M059J (cell line): ENCODE measurements around the gene HOXD4. TPM values are rescaled to one million over a fixed set of nuclear protein-coding genes. Genes with fewer than 3 reads are reported as not detected.
A peak's percentile ranks its signal among the peaks of the same experiment; 100 is the strongest.

Experiments
- DNase-seq: peaks from one replicate; pipeline ENCODE4 v3.0.0-alpha.2; 2012; ENCODE audit warnings: low read depth
- total RNA-seq: library from RNA; depleted of rRNA; stranded (reverse); fragments of >200 nt; shearing (Covaris generic); gene quantifications from 2 replicates; pipeline ENCODE4 v1.2.3, GENCODE V29; 2014; rRNA removed

The HOXD4 gene
- 0.05 TPM in 1 of 2 replicates, not detected in the other for total RNA-seq

DNA sequence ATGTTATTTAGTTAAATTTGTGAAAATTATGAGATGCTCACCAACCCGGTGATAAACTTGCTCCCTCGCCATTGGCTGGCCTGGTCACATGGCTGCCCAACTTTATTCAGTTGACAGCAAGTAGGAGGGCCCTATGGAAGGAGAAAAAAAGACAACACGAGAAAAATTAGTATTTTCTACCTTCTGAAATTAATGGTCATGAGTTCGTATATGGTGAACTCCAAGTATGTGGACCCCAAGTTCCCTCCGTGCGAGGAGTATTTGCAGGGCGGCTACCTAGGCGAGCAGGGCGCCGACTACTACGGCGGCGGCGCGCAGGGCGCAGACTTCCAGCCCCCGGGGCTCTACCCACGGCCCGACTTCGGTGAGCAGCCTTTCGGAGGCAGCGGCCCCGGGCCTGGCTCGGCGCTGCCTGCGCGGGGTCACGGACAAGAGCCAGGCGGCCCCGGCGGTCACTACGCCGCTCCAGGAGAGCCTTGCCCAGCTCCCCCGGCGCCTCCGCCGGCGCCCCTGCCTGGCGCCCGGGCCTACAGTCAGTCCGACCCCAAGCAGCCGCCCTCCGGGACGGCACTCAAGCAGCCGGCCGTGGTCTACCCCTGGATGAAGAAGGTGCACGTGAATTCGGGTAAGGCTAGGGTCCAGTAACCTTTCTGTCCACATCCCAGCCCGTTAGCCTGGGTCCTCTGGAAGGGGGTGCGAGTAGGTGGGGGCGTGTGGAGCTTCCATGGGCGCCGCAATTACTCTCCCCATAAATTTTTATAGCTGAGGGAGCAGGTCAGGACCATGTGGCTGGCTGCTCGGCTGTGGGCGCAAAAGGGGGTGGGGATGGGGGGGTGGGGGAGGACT is at the start of gene HOXD4:
Gene HOXD4 (plus strand): TSS at position 109 of the 846 bp plus-strand sequence. CDS start 84 bp downstream, at position 193.
- no peak for DNase-seq

DNA sequence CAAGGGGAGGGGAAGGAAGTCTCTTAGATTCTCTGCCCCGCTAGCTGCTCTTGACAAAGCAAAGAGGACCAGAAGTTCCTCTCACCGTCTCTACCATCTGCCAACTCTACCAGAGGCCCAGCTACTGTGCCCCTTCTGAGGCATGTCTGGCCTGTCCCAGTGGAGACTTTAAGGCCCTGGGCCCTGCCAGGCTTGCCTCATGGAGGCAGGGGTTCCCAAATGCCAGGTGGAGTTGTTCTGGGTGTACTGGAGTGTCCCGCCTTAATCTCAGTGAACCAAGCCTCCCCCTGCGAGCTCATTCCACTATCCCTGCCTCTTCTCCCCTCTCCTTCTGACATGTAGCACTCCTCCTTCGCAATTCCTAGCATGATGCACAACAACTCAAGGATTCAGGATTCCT is 49.5 kb upstream of the HOXD4 start:
- DNase-seq, result no peak

DNA sequence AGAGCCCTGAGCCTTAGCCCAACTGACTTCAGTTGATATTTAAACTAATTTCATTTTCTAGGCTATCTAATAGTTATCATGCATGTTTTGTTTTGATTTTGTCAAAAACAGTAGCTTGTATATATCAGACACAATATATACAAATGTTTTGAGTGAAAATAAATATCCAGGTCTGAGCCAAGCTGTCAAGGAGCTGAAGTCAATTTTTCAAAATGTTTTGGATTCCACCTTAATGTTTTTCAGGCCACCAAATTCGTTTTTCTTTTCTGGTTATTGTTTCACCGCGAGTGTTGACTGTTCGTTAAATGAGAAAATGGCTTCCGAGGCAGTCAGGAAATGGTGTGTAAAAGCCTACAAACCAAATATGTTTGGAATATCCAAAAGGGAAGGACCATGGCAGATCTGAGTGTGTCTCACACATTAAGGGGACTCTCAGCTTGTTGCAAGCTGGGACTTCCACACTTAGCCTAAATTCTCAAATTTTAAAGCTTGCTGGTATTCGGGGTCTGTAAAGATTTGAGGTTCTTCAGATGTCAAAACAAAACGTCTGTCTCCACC is 49.0 kb upstream of the HOXD4 start:
- DNase-seq, result no peak

- DNase-seq, result no peak
These were observed 48.2 kb upstream of the HOXD4 start for GRCh38 chr2:176103194-176103593.

GRCh38 chr2:176103742-176104315 is 47.5 kb upstream of the HOXD4 start:
- DNase-seq, result no peak

GRCh38 chr2:176104316-176105077 is 46.9 kb upstream of the HOXD4 start:
- DNase-seq, result peak; percentile 97

DNA sequence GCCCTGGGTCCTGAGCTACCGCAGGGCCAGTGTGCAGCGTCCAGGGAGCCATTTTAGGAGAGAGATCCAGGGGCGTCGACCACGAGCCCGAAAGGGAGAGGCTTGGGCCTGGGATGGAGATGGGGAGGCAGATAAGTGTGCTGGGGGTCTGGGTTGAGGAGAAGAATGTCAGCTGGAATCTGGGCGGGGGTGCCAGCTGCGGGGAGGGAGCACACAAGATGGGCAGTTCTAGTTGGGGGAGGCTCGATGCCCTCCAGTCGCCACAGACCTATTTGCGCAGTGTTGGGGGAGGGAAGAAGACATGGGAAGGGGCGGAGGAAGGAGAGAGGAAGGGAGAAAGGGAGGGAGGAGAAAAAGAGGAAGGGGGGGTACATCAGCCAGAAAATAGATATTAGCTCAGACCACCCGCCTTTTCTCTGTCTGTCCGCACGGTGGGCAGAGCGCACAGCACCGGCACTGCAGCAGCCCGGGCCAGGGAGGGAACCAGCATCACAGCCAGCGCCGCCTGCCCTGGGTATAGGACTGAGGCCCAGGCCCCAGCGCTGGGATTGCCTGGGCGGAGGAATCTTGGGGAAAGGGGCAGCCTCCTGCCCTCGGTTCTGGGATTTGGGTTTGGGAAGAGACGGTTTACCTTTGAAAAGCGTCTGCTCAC is 46.1 kb upstream of the HOXD4 start:
- peak; percentile 51 for DNase-seq

GRCh38 chr2:176105730-176106580 is 45.4 kb upstream of the HOXD4 start:
- DNase-seq, result no peak

DNA sequence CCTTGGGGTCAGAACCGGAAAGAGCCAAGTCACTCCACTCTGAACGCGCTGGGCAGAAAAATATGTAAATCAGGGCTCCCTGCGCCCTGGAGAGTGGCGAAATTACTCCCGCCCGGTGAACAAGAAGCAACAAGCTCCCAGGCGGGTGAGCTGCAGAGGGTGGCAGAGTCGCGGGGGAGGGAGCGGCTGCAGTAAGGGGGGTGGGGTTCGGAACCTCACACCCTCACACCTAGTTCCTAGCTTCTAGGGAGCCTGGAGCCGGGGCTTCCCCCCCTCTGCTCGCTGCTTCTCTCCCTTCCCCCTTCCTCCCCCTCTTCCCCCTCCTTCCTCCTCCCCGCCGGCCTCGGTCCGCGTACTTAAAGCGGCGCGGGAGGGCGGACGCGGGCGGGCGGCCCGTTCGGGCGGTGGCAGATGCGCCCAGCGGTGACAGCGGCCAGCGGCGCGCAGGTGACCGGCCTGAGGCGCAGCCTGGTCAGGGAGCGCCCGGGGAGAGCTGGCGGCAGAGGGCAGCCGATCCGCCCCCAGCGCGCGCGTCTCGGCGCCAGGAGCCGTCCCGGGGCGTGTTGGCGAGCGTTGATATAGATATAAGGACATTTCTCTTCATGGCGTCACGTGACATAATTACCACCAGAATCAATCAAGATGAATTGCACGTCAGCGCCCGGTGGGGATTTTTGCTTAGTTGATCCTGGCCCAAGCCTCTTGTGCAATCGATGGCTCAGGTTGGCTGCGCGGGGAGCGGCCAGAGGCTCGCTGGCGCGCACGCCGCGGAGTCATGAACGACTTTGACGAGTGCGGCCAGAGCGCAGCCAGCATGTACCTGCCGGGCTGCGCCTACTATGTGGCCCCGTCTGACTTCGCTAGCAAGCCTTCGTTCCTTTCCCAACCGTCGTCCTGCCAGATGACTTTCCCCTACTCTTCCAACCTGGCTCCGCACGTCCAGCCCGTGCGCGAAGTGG is 44.5 kb upstream of the HOXD4 start, which contains the start of gene HOXD11:
Gene HOXD11 (plus strand): TSS at position 700 of the 959 bp plus-strand sequence. CDS start 76 bp downstream, at position 776.
- DNase-seq, result peak; percentile 57

GRCh38 chr2:176107731-176108181 is 43.6 kb upstream of the HOXD4 start:
- no peak for DNase-seq

DNA sequence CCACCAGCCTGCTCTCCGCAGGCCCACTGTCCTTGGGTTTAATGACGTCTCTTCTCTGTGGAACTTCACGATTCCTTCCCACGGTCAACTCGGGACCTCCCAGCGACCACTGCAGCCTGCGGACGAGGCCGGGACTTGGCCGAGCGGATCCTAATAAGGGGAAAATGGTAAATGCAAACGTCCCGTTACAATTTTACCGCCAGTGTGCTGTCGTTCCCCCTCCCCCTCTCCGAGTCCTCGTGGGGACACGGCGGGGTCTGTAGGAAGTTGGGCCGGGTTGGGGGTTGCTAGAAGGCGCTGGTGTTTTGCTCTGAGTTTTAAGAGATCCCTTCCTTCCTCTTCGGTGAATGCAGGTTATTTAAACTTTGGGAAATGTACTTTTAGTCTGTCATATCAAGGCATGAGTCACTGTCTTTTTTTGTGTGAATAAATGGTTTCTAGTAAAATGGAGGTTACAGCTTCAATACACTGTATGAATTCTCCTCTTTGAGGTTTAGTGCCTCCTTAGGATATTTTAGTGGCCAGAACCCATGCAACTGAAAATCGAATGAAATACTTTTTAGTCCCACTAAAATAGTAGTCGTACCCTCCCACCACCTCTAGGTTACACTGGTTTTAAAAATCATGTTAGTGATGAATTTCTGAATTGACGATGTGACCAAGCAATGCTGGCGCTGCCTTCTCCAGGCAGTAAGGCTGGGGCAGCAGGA is 42.0 kb upstream of the HOXD4 start:
- no peak for DNase-seq

DNA sequence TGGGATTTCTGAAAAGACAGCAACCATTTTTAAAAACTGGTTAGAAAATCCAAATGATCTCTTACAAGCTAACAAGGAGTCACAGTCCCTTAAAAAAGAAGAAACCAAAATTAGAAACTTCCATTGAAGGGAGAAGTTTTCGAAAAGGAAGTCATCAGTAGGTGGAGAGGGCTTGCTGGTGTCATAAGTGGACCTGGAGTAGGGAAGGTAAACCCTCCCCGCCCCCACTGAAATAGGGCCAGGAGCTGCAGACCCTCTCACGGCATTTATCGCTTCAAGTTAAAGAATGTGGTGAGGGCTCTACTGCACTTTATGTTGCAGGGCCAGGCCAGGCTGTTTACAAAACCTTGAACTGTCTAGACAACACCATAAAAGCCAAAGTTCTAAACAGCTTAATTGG is 41.4 kb upstream of the HOXD4 start:
- DNase-seq, result no peak

DNA sequence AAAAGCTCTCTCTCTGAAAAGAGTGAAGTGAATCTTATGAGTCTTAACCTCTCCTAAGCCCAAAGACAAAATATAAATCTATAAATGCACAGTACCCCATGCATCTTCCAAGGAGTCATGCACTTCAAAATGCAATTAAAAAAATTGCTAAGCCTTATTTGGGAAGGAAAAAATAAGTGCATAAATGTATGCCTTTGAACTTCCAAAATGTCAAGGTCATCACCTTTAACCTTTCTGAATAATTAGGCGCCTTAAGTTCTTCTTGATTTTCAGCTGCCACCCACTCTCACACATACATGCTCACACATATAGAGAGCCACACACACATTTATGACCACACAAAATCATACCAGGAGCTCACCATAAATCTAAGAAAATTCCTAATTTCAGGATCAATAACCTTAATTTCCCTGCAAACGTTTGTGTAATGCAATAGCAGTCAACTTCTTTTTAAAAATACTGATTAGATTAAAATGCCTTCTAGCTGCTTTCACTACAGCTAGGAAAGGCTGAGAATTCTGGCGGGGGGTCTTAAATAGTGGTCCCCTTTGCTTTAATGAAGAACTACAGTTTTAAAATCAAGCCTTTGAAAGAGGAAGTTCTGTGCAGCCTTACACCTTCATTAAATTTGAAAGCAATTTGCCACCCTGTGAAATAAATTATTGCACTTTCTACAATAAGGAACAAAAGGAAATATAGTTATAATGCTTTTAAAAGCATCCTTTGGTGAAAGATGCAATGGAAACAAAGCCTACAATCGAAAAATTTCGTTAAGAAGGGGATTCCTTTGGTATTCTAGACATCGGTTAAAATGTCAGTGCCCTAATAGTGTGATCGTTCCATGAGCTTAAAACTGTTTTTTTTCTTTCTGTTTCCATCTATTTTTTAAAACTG is 40.7 kb upstream of the HOXD4 start:
- no peak for DNase-seq

DNA sequence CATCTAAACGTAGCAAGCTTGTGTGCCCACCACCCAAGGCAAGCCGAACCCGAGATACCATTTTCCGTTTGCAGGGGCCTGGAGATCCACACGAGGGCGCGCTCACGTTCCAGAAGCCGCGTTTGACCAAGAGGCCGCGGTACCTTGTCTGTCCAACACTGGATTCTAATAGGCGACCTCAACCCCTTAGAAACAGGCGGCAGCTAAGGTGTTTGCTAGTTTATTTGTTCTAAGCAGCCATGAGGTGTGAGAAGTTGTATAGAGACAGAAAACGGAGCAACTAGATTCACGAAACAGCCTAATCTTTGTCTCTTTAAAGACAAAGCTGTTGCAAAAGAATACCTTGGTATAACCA is 40.1 kb upstream of the HOXD4 start:
- DNase-seq, result no peak

DNA sequence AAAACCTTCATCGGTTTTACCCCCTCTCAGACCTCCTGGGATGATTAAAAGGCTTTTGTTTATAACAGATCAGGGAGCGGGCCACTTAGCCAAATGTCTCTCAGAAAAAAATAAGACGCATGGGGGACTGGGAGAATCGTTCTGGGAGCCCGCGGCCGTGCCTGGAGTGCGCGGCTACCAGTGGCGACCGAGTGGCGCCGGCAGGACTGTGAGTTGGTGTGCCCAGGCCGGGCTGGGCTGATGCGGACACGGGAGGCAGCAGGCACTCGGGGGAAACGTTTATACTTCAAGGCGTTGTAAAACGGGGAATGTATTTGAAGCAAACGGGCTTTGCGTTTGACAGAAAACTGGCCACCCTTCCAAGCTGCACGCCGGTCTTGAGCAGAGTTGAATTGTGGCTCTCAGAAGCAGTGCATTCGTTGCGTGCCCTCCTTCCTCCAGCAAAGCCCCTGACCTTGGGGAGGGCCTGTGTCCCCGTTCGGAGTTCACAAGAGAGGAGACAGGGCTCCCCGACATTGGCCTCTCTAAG is 39.4 kb upstream of the HOXD4 start:
- no peak for DNase-seq

GRCh38 chr2:176112375-176113302 is 38.7 kb upstream of the HOXD4 start:
- DNase-seq, result no peak
